ENCODE measurements around the gene PSG5.

GRCh38 chr19:43126720-43127119 is 59.6 kb downstream of the PSG5 start:
- TF ChIP-seq EZH2phosphoT487 (IDR thresholded peaks at IDR 0.05; ENCODE audit: insufficient read depth, low read depth): no peak
- no peak for TF ChIP-seq EZH2 (IDR thresholded peaks at IDR 0.05; ENCODE audit: insufficient read depth, poor library complexity, severe bottlenecking)
